IMR-90 (cell line): ENCODE data around the gene C17orf107. TPM values are rescaled to one million over a fixed set of nuclear protein-coding genes. Genes with fewer than 3 reads are reported as not detected.

ENCODE experiments used
- ATAC-seq: fragments of 200-7000 bp; cut with Tn5 transposase; 2 replicates; pipeline ENCODE4 v1.9.1; 2020; ENCODE audit warnings: low read depth, mild to moderate bottlenecking, moderate library complexity
- BruUV-seq: library from RNA; stranded (reverse); fragments of 400-500 nt; replicated peaks from 2 replicates; lab custom pipeline; 2021; lab: Mats Ljungman, UMichigan
- CTCF ChIA-PET: fragments of 300-600 bp; formaldehyde crosslinking; extraction: SDS; loops from one replicate; lab custom pipeline; 2021; ENCODE audit warnings: antibody characterized with exemption; lab: Yijun Ruan, JAX
- POLR2A ChIA-PET: fragments of 300-600 bp; sonication (Branson Sonifier 250); formaldehyde crosslinking; loops from one replicate; lab custom pipeline; 2022; ENCODE audit warnings: antibody characterized with exemption; ENCODE audit not compliant: unreplicated experiment; lab: Charles Lee
- DNase-seq: peaks from one replicate; pipeline ENCODE4 v3.0.0; 2013
- H2AFZ ChIP-seq: replicated peaks from 2 replicates; pipeline ENCODE3; 2013; ENCODE audit warnings: low read length, mild to moderate bottlenecking; ENCODE audit not compliant: poor library complexity
- H2AK5ac ChIP-seq: 2 replicates; pipeline ENCODE4 v1.6.1; 2013; ENCODE audit warnings: low read depth, low read length, inconsistent platforms
- H2AK9ac ChIP-seq: replicated peaks from 2 replicates; pipeline ENCODE3; 2013; ENCODE audit warnings: mild to moderate bottlenecking, low read depth, low read length, moderate library complexity; ENCODE audit not compliant: poor library complexity
- H2BK120ac ChIP-seq: 2 replicates; pipeline ENCODE4 v1.6.1; 2013; ENCODE audit warnings: low read depth, low read length, inconsistent platforms
- H2BK15ac ChIP-seq: 3 replicates; pipeline ENCODE4 v1.6.1; 2013; ENCODE audit warnings: low read depth, low read length, inconsistent platforms
- H2BK20ac ChIP-seq: 2 replicates; pipeline ENCODE4 v1.6.1; 2013; ENCODE audit warnings: low read depth, mild to moderate bottlenecking, inconsistent platforms, low read length, moderate library complexity
- H2BK5ac ChIP-seq: 2 replicates; pipeline ENCODE4 v1.6.1; 2013; ENCODE audit warnings: mild to moderate bottlenecking, low read depth, low read length, inconsistent platforms; ENCODE audit not compliant: poor library complexity, severe bottlenecking
- H3K14ac ChIP-seq: replicated peaks from 2 replicates; pipeline ENCODE4 v1.6.1; 2013; ENCODE audit warnings: low read depth, low read length, inconsistent platforms
- H3K18ac ChIP-seq: 2 replicates; pipeline ENCODE4 v1.6.1; 2013; ENCODE audit warnings: low read depth, low read length, control low read depth
- H3K23ac ChIP-seq: 2 replicates; pipeline ENCODE4 v1.6.1; 2013; ENCODE audit warnings: low read depth, low read length, inconsistent platforms
- H3K27ac ChIP-seq: 2 replicates; pipeline ENCODE4 v1.5.1; 2013; ENCODE audit warnings: mild to moderate bottlenecking, control low read depth, low read length; ENCODE audit not compliant: insufficient read depth
- H3K27me3 ChIP-seq: 2 replicates; pipeline ENCODE4 v1.6.1; 2013; ENCODE audit warnings: low read length; ENCODE audit not compliant: control insufficient read depth, insufficient read depth
- H3K36me3 ChIP-seq: 2 replicates; pipeline ENCODE4 v1.6.1; 2013; ENCODE audit warnings: low read length, mixed read lengths; ENCODE audit not compliant: control insufficient read depth, insufficient read depth
- H3K4ac ChIP-seq: 2 replicates; pipeline ENCODE4 v1.6.1; 2013; ENCODE audit warnings: low read depth, low read length, inconsistent platforms
- H3K4me1 ChIP-seq: 2 replicates; pipeline ENCODE4 v1.6.1; 2013; ENCODE audit warnings: low read length, mixed read lengths; ENCODE audit not compliant: control insufficient read depth, insufficient read depth
- H3K4me2 ChIP-seq: 2 replicates; pipeline ENCODE4 v1.6.1; 2013; ENCODE audit warnings: low read depth, mild to moderate bottlenecking, control low read depth, low read length, moderate library complexity
- H3K4me3 ChIP-seq: 2 replicates; pipeline ENCODE4 v1.5.1; 2013; ENCODE audit warnings: low read depth, mild to moderate bottlenecking, control low read depth, low read length, moderate library complexity; ENCODE audit not compliant: insufficient read depth
- H3K56ac ChIP-seq: 2 replicates; pipeline ENCODE4 v1.6.1; 2013; ENCODE audit warnings: low read length, inconsistent platforms; ENCODE audit not compliant: insufficient read depth; ENCODE audit errors: extremely low read depth
- H3K79me1 ChIP-seq, 2 experiments: 2 replicates each; pipeline ENCODE4 v1.6.1; 2013; ENCODE audit warnings: low read length in 2 of 2, inconsistent platforms in 1 of 2, low read depth in 1 of 2
- H3K9ac ChIP-seq: 2 replicates; pipeline ENCODE4 v1.6.1; 2013; ENCODE audit warnings: low read depth, low read length, control low read depth
- H3K9me1 ChIP-seq: 2 replicates; pipeline ENCODE4 v1.6.1; 2013; ENCODE audit warnings: low read length, inconsistent platforms; ENCODE audit not compliant: insufficient read depth
- H3K9me3 ChIP-seq: 2 replicates; pipeline ENCODE4 v1.6.1; 2013; ENCODE audit warnings: low read length; ENCODE audit not compliant: control insufficient read depth, insufficient read depth
- H4K20me1 ChIP-seq: 2 replicates; pipeline ENCODE4 v1.6.1; 2013; ENCODE audit warnings: low read length, inconsistent platforms; ENCODE audit not compliant: insufficient read depth
- H4K5ac ChIP-seq: 2 replicates; pipeline ENCODE4 v1.6.1; 2013; ENCODE audit warnings: mild to moderate bottlenecking, low read depth, low read length, control low read depth
- H4K8ac ChIP-seq, 2 experiments: 2 replicates each; pipeline ENCODE4 v1.6.1; 2013; ENCODE audit warnings: low read depth in 2 of 2, low read length in 2 of 2, control low read depth in 1 of 2, inconsistent platforms in 1 of 2
- H4K91ac ChIP-seq: 2 replicates; pipeline ENCODE4 v1.6.1; 2013; ENCODE audit warnings: low read depth, low read length, inconsistent platforms; ENCODE audit not compliant: insufficient read depth
- BHLHE40 ChIP-seq: fragments of 150-350 bp; IDR thresholded peaks from 2 replicates; pipeline ENCODE4 v1.6.1; 2016; ENCODE audit warnings: mild to moderate bottlenecking, low read depth, low read length
- CHD1 ChIP-seq: IDR thresholded peaks from 2 replicates; pipeline ENCODE4 v1.6.1; 2012; ENCODE audit warnings: low read depth, low read length, improper control_type of control experiment
- CTCF ChIP-seq: conservative IDR thresholded peaks from 2 replicates; pipeline ENCODE4 v1.5.1; 2012; ENCODE audit warnings: mild to moderate bottlenecking, low read depth, low read length, improper control_type of control experiment
- ELK1 ChIP-seq: fragments of 150-350 bp; IDR thresholded peaks from 2 replicates; pipeline ENCODE4 v1.6.1; 2016; ENCODE audit warnings: low read depth, mild to moderate bottlenecking, low read length, moderate library complexity, borderline replicate concordance
- MAZ ChIP-seq: IDR thresholded peaks from 2 replicates; pipeline ENCODE4 v1.6.1; 2012; ENCODE audit warnings: low read depth, mild to moderate bottlenecking, low read length, improper control_type of control experiment, moderate library complexity, borderline replicate concordance
- SMC3 ChIP-seq: fragments of 150-350 bp; IDR thresholded peaks from 2 replicates; pipeline ENCODE4 v1.6.1; 2016; ENCODE audit warnings: low read depth, mild to moderate bottlenecking, antibody characterized with exemption, low read length, moderate library complexity
- WGBS, 2 experiments: methylation state at CpG; one replicate each; pipeline versions ENCODE4 v1.1.5 to v1.1.7; 2013; ENCODE audit warnings: missing lambda C conversion rate in 2 of 2; ENCODE audit not compliant: insufficient read length in 1 of 2; ENCODE audit errors: extremely low coverage in 2 of 2; 5-methylcytosine and 5-hydroxymethylcytosine counted together
- dilution Hi-C: fragments of 300-500 bp; cut with HindIII; formaldehyde crosslinking; loops from one replicate; pipeline ENCODE4 v1.14.3; 2018; ENCODE audit warnings: low sequenced_read_pairs; ENCODE audit not compliant: unreplicated experiment
- in situ Hi-C: fragments of 300-500 bp; cut with MboI; formaldehyde crosslinking; loops from 3 replicates; pipeline ENCODE4 v1.14.3; 2019; ENCODE audit warnings: low sequenced_read_pairs, inconsistent platforms, mixed read lengths
- intact Hi-C: fragments of 100-400 bp; cut with micrococcal nuclease; formaldehyde crosslinking; loops from 2 replicates; pipeline ENCODE4 v1.10.0; 2022
- polyA plus RNA-seq, 3 experiments: library from polyadenylated mRNA; depleted of rRNA; stranded (reverse); fragments of >200 nt; gene quantifications; 2 replicates each; pipeline ENCODE4 v1.2.3, GENCODE V29; 2012; ENCODE audit warnings: low replicate concordance in 1 of 3
- total RNA-seq: library from RNA; depleted of rRNA; stranded (reverse); fragments of >200 nt; gene quantifications from 2 replicates; pipeline ENCODE4 v1.2.3, GENCODE V29; 2012
- TF ChIP-seq, protein P1 (sequence below): fragments of 150-350 bp; IDR thresholded peaks from 2 replicates; pipeline ENCODE4 v1.6.1; 2017; ENCODE audit warnings: mild to moderate bottlenecking, antibody characterized with exemption, low read length, low read depth

The C17orf107 gene
- total and polyA plus RNA-seq, 2 of the 4 experiments (the other 2 are of a cell fraction) = 0.54 to 0.82 TPM

DNA sequence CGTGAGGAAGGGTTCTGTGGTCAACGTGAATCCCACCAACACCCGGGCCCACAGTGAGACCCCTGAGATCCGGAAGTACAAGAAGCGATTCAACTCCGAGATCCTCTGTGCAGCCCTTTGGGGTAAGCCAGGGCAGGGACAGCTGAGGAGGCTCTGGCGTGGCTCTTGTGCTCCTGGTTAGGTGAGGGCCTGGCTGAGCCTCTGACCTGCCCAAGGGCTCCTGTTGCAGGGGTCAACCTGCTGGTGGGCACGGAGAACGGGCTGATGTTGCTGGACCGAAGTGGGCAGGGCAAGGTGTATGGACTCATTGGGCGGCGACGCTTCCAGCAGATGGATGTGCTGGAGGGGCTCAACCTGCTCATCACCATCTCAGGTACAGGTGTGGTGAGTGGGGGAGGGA is 4.2 kb upstream of the C17orf107 start:
- no peaks in the 10 kb centered on the region; the same call in 1 of the 2 replicates for H4K20me1 ChIP-seq
- ChIA-PET POLR2A (no interaction called here), CTCF (interaction anchor here (1.5 kb wide), 1 partner anchor 105 kb away, joined by 5 read pairs; no protein-coding TSS in a partner anchor)
- H2BK5ac ChIP-seq = no peak overlapping the region
- no peak for TF ChIP-seq BHLHE40
- TF ChIP-seq, protein P1, sequence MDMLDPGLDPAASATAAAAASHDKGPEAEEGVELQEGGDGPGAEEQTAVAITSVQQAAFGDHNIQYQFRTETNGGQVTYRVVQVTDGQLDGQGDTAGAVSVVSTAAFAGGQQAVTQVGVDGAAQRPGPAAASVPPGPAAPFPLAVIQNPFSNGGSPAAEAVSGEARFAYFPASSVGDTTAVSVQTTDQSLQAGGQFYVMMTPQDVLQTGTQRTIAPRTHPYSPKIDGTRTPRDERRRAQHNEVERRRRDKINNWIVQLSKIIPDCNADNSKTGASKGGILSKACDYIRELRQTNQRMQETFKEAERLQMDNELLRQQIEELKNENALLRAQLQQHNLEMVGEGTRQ = no peak
- no peak for TF ChIP-seq CTCF
- TF ChIP-seq MAZ = no peak
- no peak for TF ChIP-seq SMC3
- TF ChIP-seq CHD1 = no peak
- no peak for TF ChIP-seq ELK1
- no peak overlapping the region for H3K18ac ChIP-seq
- no peaks in the 10 kb centered on the region for H3K27me3 ChIP-seq
- no peak overlapping the region for H4K8ac ChIP-seq
- H3K4me1 ChIP-seq = no peaks in the 10 kb centered on the region
- H3K9me1 ChIP-seq = no peaks in the 10 kb centered on the region
- no peak overlapping the region for H2AK5ac ChIP-seq
- no peak overlapping the region for H3K4me3 ChIP-seq
- no peak overlapping the region for H3K14ac ChIP-seq
- no peak for ATAC-seq
- H4K5ac ChIP-seq = no peak overlapping the region
- no peak overlapping the region for H4K91ac ChIP-seq
- H3K79me1 ChIP-seq = no peaks in the 10 kb centered on the region
- H3K27ac ChIP-seq = no peak overlapping the region
- in situ Hi-C loops = no loop called here
- no peak overlapping the region for H3K9ac ChIP-seq
- no TSS peak for BruUV-seq
- H2BK120ac ChIP-seq = no peak overlapping the region
- H3K23ac ChIP-seq = no peak overlapping the region
- H3K36me3 ChIP-seq = peaks cover 62% of the 10 kb centered on the region
- no peak for DNase-seq
- H2BK20ac ChIP-seq = no peak overlapping the region
- no peaks in the 10 kb centered on the region for H3K9me3 ChIP-seq
- H3K56ac ChIP-seq = no peak overlapping the region
- no peak overlapping the region for H2AFZ ChIP-seq
- no peak overlapping the region for H3K4me2 ChIP-seq
- intact Hi-C loops = no loop called here
- dilution Hi-C loops = no loop called here
- 94% methylated on average over 8 of the region's 13 CpGs; no CpG with 5 or more reads in 1 of the 2 experiments for WGBS, 2 experiments
- H2AK9ac ChIP-seq = peak overlapping the region; percentile 61
- no peak overlapping the region for H3K4ac ChIP-seq
- H2BK15ac ChIP-seq = no peak overlapping the region
